Loucy (cell line): Measurements from ENCODE around the gene GCNT4.

Experiments used
- H2AFZ ChIP-seq: fragments of 200-600 bp; sonication (generic); 2 replicates; pipeline ENCODE4 v1.6.0; 2016; ENCODE audit warnings: antibody characterized with exemption, mild to moderate bottlenecking, low read length, moderate library complexity
- H3F3A ChIP-seq: fragments of 200-600 bp; 2 replicates; pipeline ENCODE4 v1.6.0; 2016; ENCODE audit warnings: antibody characterized with exemption, low read depth, mild to moderate bottlenecking
- H3K27me3 ChIP-seq: fragments of 200-600 bp; sonication (generic); 2 replicates; pipeline ENCODE4 v1.6.1; 2014; ENCODE audit warnings: low read length, mild to moderate bottlenecking; ENCODE audit not compliant: insufficient read depth, poor library complexity, severe bottlenecking
- H3K36me3 ChIP-seq: fragments of 200-600 bp; sonication (generic); 2 replicates; pipeline ENCODE4 v1.6.1; 2016; ENCODE audit warnings: low read length; ENCODE audit not compliant: insufficient read depth
- H3K4me1 ChIP-seq: fragments of 200-600 bp; sonication (generic); 2 replicates; pipeline ENCODE4 v1.5.1; 2014; ENCODE audit warnings: low read length, mild to moderate bottlenecking; ENCODE audit not compliant: insufficient read depth, poor library complexity, severe bottlenecking
- H3K4me2 ChIP-seq: fragments of 200-600 bp; sonication (generic); 2 replicates; pipeline ENCODE4 v1.6.0; 2014; ENCODE audit warnings: antibody characterized with exemption, low read length, low read depth, mild to moderate bottlenecking; ENCODE audit not compliant: poor library complexity, severe bottlenecking
- H3K4me3 ChIP-seq: fragments of 200-600 bp; sonication (generic); 2 replicates; pipeline ENCODE4 v1.5.1; 2014; ENCODE audit warnings: low read length, mild to moderate bottlenecking, mixed read lengths; ENCODE audit not compliant: poor library complexity, severe bottlenecking
- H3K79me2 ChIP-seq: fragments of 200-600 bp; sonication (generic); 2 replicates; pipeline ENCODE4 v1.6.1; 2014; ENCODE audit warnings: low read length; ENCODE audit not compliant: insufficient read depth
- H3K9ac ChIP-seq: fragments of 200-600 bp; sonication (generic); 2 replicates; pipeline ENCODE4 v1.6.0; 2014; ENCODE audit warnings: mild to moderate bottlenecking, low read depth, low read length, moderate library complexity; ENCODE audit not compliant: poor library complexity, severe bottlenecking
- H3K9me2 ChIP-seq: fragments of 200-600 bp; sonication (generic); replicated peaks from 2 replicates; pipeline ENCODE4 v1.6.1; 2016; ENCODE audit warnings: low read depth, low read length, mixed read lengths
- H3K9me3 ChIP-seq: fragments of 200-600 bp; sonication (generic); 2 replicates; pipeline ENCODE4 v1.6.1; 2014; ENCODE audit warnings: mild to moderate bottlenecking, antibody characterized with exemption, low read length, low read depth; ENCODE audit not compliant: insufficient read depth
- H4K20me1 ChIP-seq: fragments of 200-600 bp; sonication (generic); 2 replicates; pipeline ENCODE4 v1.6.0; 2014; ENCODE audit warnings: antibody characterized with exemption, low read length, mild to moderate bottlenecking; ENCODE audit not compliant: insufficient read depth, poor library complexity, severe bottlenecking
- EZH2phosphoT487 ChIP-seq: fragments of 200-600 bp; IDR thresholded peaks from 2 replicates; pipeline ENCODE4 v1.6.1; 2018; ENCODE audit warnings: antibody characterized with exemption, mild to moderate bottlenecking, moderate library complexity, borderline replicate concordance
- TF ChIP-seq, protein P1 (sequence below): fragments of 200-600 bp; sonication (generic); conservative IDR thresholded peaks from 2 replicates; pipeline ENCODE4 v1.5.1; 2014; ENCODE audit warnings: mild to moderate bottlenecking, antibody characterized with exemption, low read length

Gene GCNT4

GRCh38 chr5:75020016-75020656 lies 32.2 kb downstream of the GCNT4 start:
- peaks cover 49% of the 10 kb centered on the region for H3K4me1 ChIP-seq
- TF ChIP-seq EZH2phosphoT487, result no peak
- TF ChIP-seq, protein P1, sequence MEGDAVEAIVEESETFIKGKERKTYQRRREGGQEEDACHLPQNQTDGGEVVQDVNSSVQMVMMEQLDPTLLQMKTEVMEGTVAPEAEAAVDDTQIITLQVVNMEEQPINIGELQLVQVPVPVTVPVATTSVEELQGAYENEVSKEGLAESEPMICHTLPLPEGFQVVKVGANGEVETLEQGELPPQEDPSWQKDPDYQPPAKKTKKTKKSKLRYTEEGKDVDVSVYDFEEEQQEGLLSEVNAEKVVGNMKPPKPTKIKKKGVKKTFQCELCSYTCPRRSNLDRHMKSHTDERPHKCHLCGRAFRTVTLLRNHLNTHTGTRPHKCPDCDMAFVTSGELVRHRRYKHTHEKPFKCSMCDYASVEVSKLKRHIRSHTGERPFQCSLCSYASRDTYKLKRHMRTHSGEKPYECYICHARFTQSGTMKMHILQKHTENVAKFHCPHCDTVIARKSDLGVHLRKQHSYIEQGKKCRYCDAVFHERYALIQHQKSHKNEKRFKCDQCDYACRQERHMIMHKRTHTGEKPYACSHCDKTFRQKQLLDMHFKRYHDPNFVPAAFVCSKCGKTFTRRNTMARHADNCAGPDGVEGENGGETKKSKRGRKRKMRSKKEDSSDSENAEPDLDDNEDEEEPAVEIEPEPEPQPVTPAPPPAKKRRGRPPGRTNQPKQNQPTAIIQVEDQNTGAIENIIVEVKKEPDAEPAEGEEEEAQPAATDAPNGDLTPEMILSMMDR, result no peak
- H3K4me2 ChIP-seq, result no peak overlapping the region
- no peaks in the 10 kb centered on the region; the same call in 1 of the 2 replicates for H3F3A ChIP-seq
- H3K79me2 ChIP-seq, result no peaks in the 10 kb centered on the region
- H4K20me1 ChIP-seq, result no peaks in the 10 kb centered on the region
- no peaks in the 10 kb centered on the region for H3K36me3 ChIP-seq
- no peak overlapping the region for H3K4me3 ChIP-seq
- H3K9me2 ChIP-seq, result no peaks in the 10 kb centered on the region
- H3K9ac ChIP-seq, result no peak overlapping the region
- no peak overlapping the region for H2AFZ ChIP-seq
- no peaks in the 10 kb centered on the region for H3K9me3 ChIP-seq
- no peaks in the 10 kb centered on the region for H3K27me3 ChIP-seq

DNA sequence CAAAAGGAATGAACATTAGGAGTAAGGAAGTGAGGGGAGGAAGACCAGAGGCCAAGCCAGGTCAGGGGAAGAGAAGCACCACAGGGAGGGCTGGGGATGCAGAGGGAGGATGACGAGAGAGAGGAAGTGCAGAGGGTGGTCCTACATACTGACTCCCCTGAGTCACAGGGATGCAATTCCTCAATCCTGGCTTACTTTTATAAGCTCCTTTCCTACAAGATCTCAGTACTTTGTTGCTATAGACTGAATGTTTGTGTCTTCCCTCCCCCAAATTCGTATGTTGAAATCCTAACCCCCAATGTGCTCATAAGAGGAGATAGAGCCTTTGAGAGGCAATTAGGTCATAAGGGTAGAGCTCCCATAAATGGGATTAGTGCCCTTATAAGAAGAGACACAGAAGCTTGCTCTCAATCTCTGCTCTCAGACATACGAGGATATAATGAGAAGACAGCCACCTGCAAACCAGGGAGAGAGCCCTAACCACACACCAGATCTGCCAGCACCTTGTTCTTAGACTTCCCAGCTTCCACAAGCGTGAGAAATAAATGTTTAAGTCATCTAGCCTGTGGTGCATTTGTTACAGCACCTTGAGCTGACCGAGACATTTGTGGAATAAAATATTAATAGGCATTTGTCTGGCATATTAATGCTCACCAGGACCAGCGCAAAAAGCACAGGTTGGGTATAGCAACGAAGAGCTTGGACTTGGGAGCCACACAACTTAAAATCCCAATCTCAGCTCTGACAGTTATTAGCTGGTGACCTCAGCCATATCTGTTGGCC lies 33.4 kb downstream of the GCNT4 start:
- no peak for TF ChIP-seq EZH2phosphoT487
- TF ChIP-seq, protein P1, result no peak
- no peak overlapping the region for H2AFZ ChIP-seq
- H4K20me1 ChIP-seq, result no peaks in the 10 kb centered on the region
- H3K4me1 ChIP-seq, result peaks cover 45% of the 10 kb centered on the region
- no peak overlapping the region for H3K9ac ChIP-seq
- no peak overlapping the region for H3K4me3 ChIP-seq
- no peaks in the 10 kb centered on the region for H3K9me2 ChIP-seq
- no peaks in the 10 kb centered on the region for H3K27me3 ChIP-seq
- H3K9me3 ChIP-seq, result no peaks in the 10 kb centered on the region
- H3F3A ChIP-seq, result no peaks in the 10 kb centered on the region; the same call in 1 of the 2 replicates
- H3K79me2 ChIP-seq, result no peaks in the 10 kb centered on the region
- H3K4me2 ChIP-seq, result peak overlapping the region; percentile 54
- no peaks in the 10 kb centered on the region for H3K36me3 ChIP-seq

GRCh38 chr5:75017971-75018370 lies 34.4 kb downstream of the GCNT4 start:
- Histone ChIP-seq H3F3A (no peaks in the 10 kb centered on the region; the same call in 1 of the 2 replicates), H3K9me2 (no peaks in the 10 kb centered on the region), H3K4me2 (no peak overlapping the region), H3K9ac (no peak overlapping the region), H3K4me1 (peaks cover 34% of the 10 kb centered on the region), H3K27me3 (no peaks in the 10 kb centered on the region), H3K79me2 (no peaks in the 10 kb centered on the region), H2AFZ (no peak overlapping the region), H4K20me1 (no peaks in the 10 kb centered on the region), H3K9me3 (no peaks in the 10 kb centered on the region), H3K36me3 (no peaks in the 10 kb centered on the region), H3K4me3 (no peak overlapping the region)
- no peak for TF ChIP-seq EZH2phosphoT487
- TF ChIP-seq, protein P1, result no peak
